Small intestine (tissue), 7 donors: ENCODE results near the gene ABTB2. TPM values are rescaled to one million over a fixed set of nuclear protein-coding genes. Genes with fewer than 3 reads are reported as not detected.
A peak's percentile ranks its signal among the peaks of the same experiment; 100 is the strongest.

Experiments used
- DNase-seq, 2 donors: peaks; one replicate each; pipeline versions ENCODE4 v3.0.0 to v3.0.0-alpha.2; 2013
- FAIRE-seq: peaks from 2 replicates; lab custom pipeline; 2012; peaks lifted over from hg19 to GRCh38; lab: Jason Lieb, UNC
- H3K27ac ChIP-seq, 3 donors: one replicate each; pipeline ENCODE4 v1.5.1; 2013; ENCODE audit warnings: low read length in 2 of 3, mild to moderate bottlenecking in 2 of 3, control low read depth in 1 of 3, inconsistent platforms in 1 of 3, low read depth in 1 of 3, moderate library complexity in 1 of 3
- H3K27me3 ChIP-seq, 3 donors: one replicate each; pipeline ENCODE4 v1.6.1; 2013; ENCODE audit warnings: low read length in 3 of 3, inconsistent platforms in 1 of 3; ENCODE audit not compliant: control insufficient read depth in 3 of 3, insufficient read depth in 3 of 3
- H3K36me3 ChIP-seq, 3 donors: one replicate each; pipeline ENCODE4 v1.6.1; 2013; ENCODE audit warnings: low read length in 3 of 3, inconsistent platforms in 1 of 3, low read depth in 1 of 3, mild to moderate bottlenecking in 1 of 3, moderate library complexity in 1 of 3; ENCODE audit not compliant: control insufficient read depth in 3 of 3, insufficient read depth in 2 of 3
- H3K4me1 ChIP-seq, 3 donors: one replicate each; pipeline ENCODE4 v1.6.1; 2013; ENCODE audit warnings: low read length in 2 of 3, inconsistent platforms in 1 of 3, low read depth in 1 of 3, mild to moderate bottlenecking in 1 of 3, moderate library complexity in 1 of 3; ENCODE audit not compliant: control insufficient read depth in 3 of 3, insufficient read depth in 2 of 3
- H3K4me3 ChIP-seq, 3 donors: one replicate each; pipeline ENCODE4 v1.5.1; 2013; ENCODE audit warnings: low read length in 3 of 3, control low read depth in 1 of 3, inconsistent platforms in 1 of 3, low read depth in 1 of 3, mild to moderate bottlenecking in 1 of 3, moderate library complexity in 1 of 3
- H3K9me3 ChIP-seq, 2 donors: one replicate each; pipeline ENCODE4 v1.6.1; 2013; ENCODE audit warnings: low read depth in 1 of 2, low read length in 1 of 2; ENCODE audit not compliant: control insufficient read depth in 2 of 2, insufficient read depth in 1 of 2
- WGBS, 3 donors: extraction: QIAGEN DNeasy Blood & Tissue Kit; methylation state at CpG; one replicate each; pipeline ENCODE4 v1.1.7; 2013; 5-methylcytosine and 5-hydroxymethylcytosine counted together
- polyA plus RNA-seq, 4 donors: library from polyadenylated mRNA; stranded (reverse) in 3 of 4; unstranded in 1 of 4; fragments of 200-250 nt in 3 of 4; fragments of 120-200 nt in 1 of 4; gene quantifications; one replicate each; pipeline versions ENCODE4 v1.2.1 to v1.2.3, GENCODE V29; 2013
- donor health status: healthy with polysubstance abuse.
- donor health status: control.
- donor health status: control.
- donor health status: Bipolar disorder and iron deficiency.
- donor health status: healthy.

ABTB2 gene
- polyA plus RNA-seq, 4 donors = 0.64 to 25.1 (median 13.5) TPM

DNA sequence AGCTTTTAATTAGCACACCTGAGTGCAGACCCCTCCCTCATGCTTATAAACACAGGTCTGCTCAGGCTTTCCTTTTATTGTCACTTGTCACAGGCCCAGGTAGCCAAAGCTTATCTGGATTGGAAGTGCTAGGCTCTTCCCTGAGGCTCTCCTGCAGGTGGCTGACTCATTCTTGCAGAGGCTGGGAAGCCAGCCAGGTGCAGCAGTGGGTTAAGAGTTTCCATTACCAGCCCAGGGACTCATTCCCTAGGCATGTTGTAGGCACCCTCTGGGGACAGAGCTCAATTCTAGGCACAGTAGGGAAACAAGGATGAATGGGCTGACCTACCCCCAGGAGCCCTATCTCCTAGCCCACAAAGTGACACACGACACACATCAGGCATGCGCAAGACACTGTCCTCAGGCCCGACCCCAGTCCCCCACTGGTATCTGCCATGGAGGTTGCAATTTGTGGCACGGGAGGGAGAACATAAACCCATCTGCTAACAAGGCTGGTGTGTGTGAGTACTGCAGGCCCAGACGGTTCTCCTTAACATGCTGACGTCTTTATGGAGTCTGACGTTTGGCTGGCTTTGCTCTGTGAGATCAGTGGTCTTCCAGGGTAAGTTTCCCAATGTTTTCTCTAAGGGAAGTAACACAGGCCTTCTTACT lies 94.2 kb downstream of the ABTB2 start:
- FAIRE-seq = no peak
- 83 to 89% (median 87%) methylated on average over 7 of the region's 7 CpGs for WGBS, 3 donors

DNA sequence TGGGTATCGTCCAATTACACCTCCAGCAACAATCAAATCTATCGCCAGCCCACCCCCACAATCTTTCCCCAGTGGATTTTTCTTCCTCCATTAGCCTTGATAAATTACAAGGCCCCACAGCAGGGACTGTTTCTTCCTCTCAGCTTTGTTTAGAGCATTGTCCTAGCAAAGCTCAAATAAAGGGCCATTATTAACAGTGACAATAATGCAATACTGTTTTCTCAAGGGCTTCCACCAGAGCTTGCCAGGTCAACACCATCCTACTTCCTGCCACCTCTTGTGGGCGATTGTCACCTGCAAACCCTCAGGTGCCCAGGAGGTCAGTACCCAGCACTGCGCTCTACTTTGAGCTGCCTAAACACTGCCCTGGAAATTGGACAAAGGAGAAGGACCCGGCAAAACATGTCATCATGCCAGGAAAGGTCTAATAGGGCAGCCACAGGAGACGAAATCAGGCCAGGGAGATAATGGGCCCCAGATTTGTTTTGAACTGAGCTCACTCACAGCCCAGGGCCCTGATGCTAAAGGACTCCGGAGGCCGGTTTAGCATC lies 95.2 kb downstream of the ABTB2 start:
- WGBS, 3 donors = 68 to 77% (median 70%) methylated on average over 8 of the region's 8 CpGs

More for the DNA sequence above, 94.2 kb downstream of the ABTB2 start:
- Histone ChIP-seq H3K36me3 (no peaks in the 10 kb centered on the region), H3K27me3 (no peaks in the 10 kb centered on the region), H3K4me3 (no peak overlapping the region), H3K4me1 (peaks cover 0 to 8% (median 7%) of the 10 kb centered on the region in 3 donors), H3K9me3 (no peaks in the 10 kb centered on the region), H3K27ac (peak overlapping the region in 1 of 3 donors; percentile 9)
- DNase-seq = peak; percentile 25 to 94

DNA sequence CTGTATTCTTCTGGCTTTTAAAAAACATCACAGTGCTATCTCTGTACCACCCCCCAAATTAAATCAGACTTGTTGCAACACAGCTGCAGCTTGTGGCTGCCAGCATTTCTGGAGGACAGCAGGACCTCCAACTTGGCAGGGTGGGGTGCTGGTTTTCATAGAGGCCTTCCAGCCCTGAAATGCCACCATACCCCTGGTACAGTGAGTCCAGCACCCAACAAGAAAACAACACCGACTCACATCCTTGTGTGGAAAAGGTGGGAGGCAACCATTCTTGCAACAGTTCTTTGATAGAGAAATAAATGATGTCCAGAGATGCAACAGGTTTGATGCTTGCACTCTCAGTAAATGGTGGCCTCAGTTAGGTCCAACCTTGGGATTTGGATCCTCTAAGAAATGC lies 96.0 kb downstream of the ABTB2 start:
- Histone ChIP-seq H3K4me3 (no peak overlapping the region), H3K36me3 (no peaks in the 10 kb centered on the region), H3K27me3 (no peaks in the 10 kb centered on the region), H3K4me1 (peaks cover 0 to 7% (median 4%) of the 10 kb centered on the region in 3 donors), H3K9me3 (no peaks in the 10 kb centered on the region), H3K27ac (no peak overlapping the region)
- DNase-seq (no peak), FAIRE-seq (no peak)
- 88 to 100% (median 91%) methylated on average over 1 of the region's 1 CpG for WGBS, 3 donors

More for the DNA sequence above, 95.2 kb downstream of the ABTB2 start:
- H3K4me1 ChIP-seq = peaks cover 0 to 8% (median 7%) of the 10 kb centered on the region in 3 donors
- no peak overlapping the region for H3K27ac ChIP-seq
- DNase-seq (no peak), FAIRE-seq (no peak)
- no peaks in the 10 kb centered on the region for H3K36me3 ChIP-seq
- no peaks in the 10 kb centered on the region for H3K27me3 ChIP-seq
- H3K4me3 ChIP-seq = no peak overlapping the region
- no peaks in the 10 kb centered on the region for H3K9me3 ChIP-seq

DNA sequence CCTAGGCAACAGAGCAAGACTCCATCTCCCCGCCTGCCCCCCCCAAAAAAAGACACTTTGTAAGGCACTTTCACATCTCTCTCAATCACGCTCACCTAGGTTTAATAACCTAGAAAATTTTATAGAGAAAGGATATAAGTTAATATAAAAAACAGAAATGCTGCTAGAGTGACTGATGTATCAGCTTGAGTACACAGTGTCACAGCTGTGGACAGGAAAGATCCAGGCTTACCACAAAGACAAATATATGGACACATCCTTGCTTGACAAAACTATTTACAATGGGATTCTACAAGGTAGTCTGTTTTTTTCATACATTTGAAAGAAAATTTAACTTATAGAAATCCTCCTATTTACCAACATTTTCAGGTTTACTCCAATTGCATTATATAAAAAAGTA lies 96.7 kb downstream of the ABTB2 start:
- no peak for DNase-seq
- Histone ChIP-seq H3K36me3 (no peaks in the 10 kb centered on the region), H3K4me1 (peaks cover 0 to 7% (median 4%) of the 10 kb centered on the region in 3 donors), H3K27me3 (peaks cover 0 to 4% (median 0%) of the 10 kb centered on the region in 3 donors), H3K4me3 (no peak overlapping the region), H3K27ac (no peak overlapping the region), H3K9me3 (no peaks in the 10 kb centered on the region)
- no peak for FAIRE-seq
- WGBS, 3 donors = 95 to 98% (median 96%) methylated on average over 2 of the region's 2 CpGs

DNA sequence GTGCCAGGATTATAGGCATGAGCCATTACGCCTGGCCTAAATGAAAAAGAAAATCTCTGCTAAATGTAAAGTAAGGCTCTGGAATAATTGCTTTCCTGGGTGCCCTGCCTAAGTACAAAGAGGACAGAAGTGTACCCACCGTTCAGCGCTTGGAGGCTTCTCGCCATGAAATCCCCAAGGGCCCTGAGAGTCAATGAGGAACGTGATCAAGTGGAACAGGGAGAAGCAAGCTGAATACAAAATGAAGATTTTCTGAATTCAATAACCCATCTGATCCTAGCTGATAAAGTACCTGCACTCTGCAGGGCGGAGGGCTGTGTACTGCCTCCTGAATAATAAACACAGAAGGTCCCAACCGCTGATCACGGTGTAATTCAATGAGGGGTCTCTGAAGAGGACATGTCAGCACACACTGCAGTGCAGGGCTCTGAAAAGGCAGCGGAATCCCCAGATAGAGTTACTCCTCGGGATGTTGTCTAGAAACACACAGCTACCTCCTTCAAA lies 97.7 kb downstream of the ABTB2 start:
- FAIRE-seq = no peak
- Histone ChIP-seq H3K27me3 (peaks cover 0 to 4% (median 0%) of the 10 kb centered on the region in 3 donors), H3K36me3 (no peaks in the 10 kb centered on the region), H3K4me3 (no peak overlapping the region), H3K27ac (no peak overlapping the region), H3K9me3 (no peaks in the 10 kb centered on the region), H3K4me1 (peaks cover 0 to 7% (median 4%) of the 10 kb centered on the region in 3 donors)
- WGBS, 3 donors = 95 to 96% (median 96%) methylated on average over 10 of the region's 10 CpGs
- DNase-seq = no peak

DNA sequence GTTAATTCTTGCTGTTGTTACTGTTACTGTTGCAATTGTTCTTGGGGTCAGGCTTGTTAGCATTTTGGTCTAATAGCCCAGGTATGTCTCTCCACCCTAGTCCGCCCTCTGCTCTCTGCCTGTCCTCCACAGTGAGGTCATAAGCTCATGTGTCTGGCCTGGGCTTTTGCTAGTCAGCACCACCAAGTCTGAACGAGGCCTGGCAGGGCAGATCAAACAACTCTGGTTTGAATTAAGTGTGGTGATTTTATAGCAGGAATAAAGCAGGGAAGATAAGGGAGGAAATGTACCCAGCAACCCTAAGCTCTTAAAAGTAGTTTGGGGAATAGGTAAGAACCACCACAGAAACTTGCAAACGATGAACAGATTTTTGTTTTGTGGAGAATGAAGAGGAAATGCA lies 98.7 kb downstream of the ABTB2 start:
- FAIRE-seq (no peak), DNase-seq (peak in 1 of 2 donors; percentile 77)
- WGBS, 3 donors = 19 to 64% (median 35%) methylated on average over 3 of the region's 3 CpGs

DNA sequence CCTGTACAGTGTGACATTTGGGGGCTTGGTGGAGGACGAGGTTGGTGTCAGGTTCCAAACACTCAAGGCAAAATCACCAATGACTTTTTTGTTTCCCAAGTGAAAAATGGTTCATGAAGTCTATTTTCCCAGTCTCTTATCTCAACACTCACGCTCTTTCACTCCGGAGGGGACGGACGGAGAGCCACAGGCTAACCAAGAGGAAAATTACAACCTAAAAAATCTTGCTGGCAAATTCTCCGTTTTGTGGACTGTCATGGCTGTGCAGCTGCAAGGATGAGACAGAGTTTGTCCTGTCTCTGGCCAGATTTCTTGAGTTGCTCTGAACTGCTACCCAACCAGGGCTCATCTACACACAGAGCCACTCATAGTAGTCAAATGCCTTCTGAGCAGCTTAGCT lies 101.2 kb downstream of the ABTB2 start:
- Histone ChIP-seq H3K27me3 (peaks cover 0 to 4% (median 0%) of the 10 kb centered on the region in 3 donors), H3K4me1 (peaks cover 0 to 4% (median 0%) of the 10 kb centered on the region in 3 donors), H3K27ac (no peak overlapping the region), H3K4me3 (no peak overlapping the region), H3K36me3 (no peaks in the 10 kb centered on the region), H3K9me3 (no peaks in the 10 kb centered on the region)
- DNase-seq (no peak), FAIRE-seq (no peak)
- WGBS, 3 donors = 85 to 95% (median 86%) methylated on average over 6 of the region's 6 CpGs

More for the DNA sequence above, 98.7 kb downstream of the ABTB2 start:
- Histone ChIP-seq H3K4me3 (no peak overlapping the region), H3K36me3 (no peaks in the 10 kb centered on the region), H3K9me3 (no peaks in the 10 kb centered on the region), H3K27me3 (peaks cover 0 to 4% (median 0%) of the 10 kb centered on the region in 3 donors), H3K4me1 (peaks cover 0 to 7% (median 4%) of the 10 kb centered on the region in 3 donors), H3K27ac (no peak overlapping the region)

DNA sequence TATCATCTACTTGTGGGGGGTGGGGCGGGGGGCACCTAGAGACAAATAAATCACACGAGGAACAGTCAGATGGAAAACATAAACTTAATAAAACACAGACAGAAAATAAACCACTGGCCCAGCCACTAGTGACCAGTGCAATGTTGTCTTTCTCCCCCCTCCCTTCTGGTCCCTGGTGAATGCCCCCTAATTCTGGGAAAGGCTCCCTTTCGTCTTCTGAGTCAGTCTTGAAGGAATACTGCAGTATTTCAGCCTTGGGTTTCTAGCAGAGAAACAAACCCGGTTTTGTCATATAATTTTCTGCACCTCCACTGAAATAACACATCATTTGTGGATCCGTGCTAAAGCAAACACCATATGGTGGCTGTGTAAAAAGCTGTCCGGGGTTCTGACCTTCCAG lies 101.7 kb downstream of the ABTB2 start:
- 78 to 86% (median 82%) methylated on average over 6 of the region's 6 CpGs for WGBS, 3 donors
- no peak overlapping the region for H3K4me3 ChIP-seq
- no peak for FAIRE-seq

More for the DNA sequence above, 101.7 kb downstream of the ABTB2 start:
- Histone ChIP-seq H3K36me3 (no peaks in the 10 kb centered on the region), H3K4me1 (peaks cover 0 to 7% (median 0%) of the 10 kb centered on the region in 3 donors), H3K27me3 (peaks cover 0 to 4% (median 0%) of the 10 kb centered on the region in 3 donors), H3K27ac (no peak overlapping the region), H3K9me3 (no peaks in the 10 kb centered on the region)
- DNase-seq = no peak
